Panc1 (cell line): ENCODE results near the gene MAJIN.

Experiments used
- CTCF ChIP-seq: fragments of 450-650 bp; IDR thresholded peaks from 2 replicates; pipeline ENCODE4 v1.5.1; 2017; ENCODE audit warnings: mild to moderate bottlenecking
- POLR2AphosphoS5 ChIP-seq: IDR thresholded peaks from 2 replicates; pipeline ENCODE4 v1.6.1; 2012; ENCODE audit warnings: mild to moderate bottlenecking, low read depth, low read length, moderate library complexity
- REST ChIP-seq, 2 experiments: IDR thresholded peaks; 2 replicates each; pipeline ENCODE4 v1.6.1; 2011 to 2012; ENCODE audit warnings: low read depth in 2 of 2, control low read depth in 1 of 2, low read length in 1 of 2, mild to moderate bottlenecking in 1 of 2, moderate library complexity in 1 of 2; ENCODE audit not compliant: insufficient read depth in 1 of 2

GRCh38 chr11:64905516-64906313, 66.2 kb downstream of the MAJIN start:
- TF ChIP-seq CTCF (no peak), POLR2AphosphoS5 (no peak), REST (IDR thresholded peaks at IDR 0.05; ENCODE audit: insufficient read depth in 1 of 2, low read depth in 2 of 2, low read length in 1 of 2) (no peak)
